CD4-positive, CD25-positive, alpha-beta regulatory T cell (primary cell): Measurements from ENCODE around the gene PALLD. TPM values are rescaled to one million over a fixed set of nuclear protein-coding genes. Genes with fewer than 3 reads are reported as not detected.

Experiments
- ATAC-seq, 2 donors: fragments of 150-1000 bp; cut with Tn5 transposase; one replicate each; pipeline ENCODE4 v1.10.0; 2021; ENCODE audit warnings: low read depth in 2 of 2, moderate number of reproducible peaks in 2 of 2, moderate library complexity in 1 of 2
- DNase-seq, 3 donors: peaks; one replicate each; pipeline versions ENCODE4 v3.0.0 to v3.0.0-alpha.2; 2012 to 2022; ENCODE audit warnings: mixed read lengths in 1 of 3
- H3K27ac ChIP-seq: one replicate; pipeline ENCODE4 v1.7.0; 2013; ENCODE audit warnings: mild to moderate bottlenecking, low read length; ENCODE audit not compliant: insufficient read depth, poor library complexity, severe bottlenecking
- H3K27me3 ChIP-seq: one replicate; pipeline ENCODE4 v1.7.0; 2013; ENCODE audit warnings: low read length; ENCODE audit not compliant: control insufficient read depth, insufficient read depth
- H3K36me3 ChIP-seq: one replicate; pipeline ENCODE4 v1.7.0; 2013; ENCODE audit warnings: mild to moderate bottlenecking, low read length, moderate library complexity; ENCODE audit not compliant: control insufficient read depth, insufficient read depth
- H3K4me1 ChIP-seq: 2 replicates; pipeline ENCODE4 v1.7.0; 2013; ENCODE audit warnings: mild to moderate bottlenecking, low read length; ENCODE audit not compliant: insufficient read depth, control insufficient read depth, poor library complexity, severe bottlenecking
- H3K4me3 ChIP-seq: one replicate; pipeline ENCODE4 v1.7.0; 2013; ENCODE audit warnings: low read depth, mild to moderate bottlenecking, low read length, moderate library complexity
- H3K9me3 ChIP-seq, 2 experiments: 1 replicate in 1 of 2; 2 replicates in 1 of 2; pipeline ENCODE4 v1.7.0; 2013; ENCODE audit warnings: low read length in 2 of 2, mild to moderate bottlenecking in 1 of 2, moderate library complexity in 1 of 2; ENCODE audit not compliant: control insufficient read depth in 2 of 2
- H3K27ac Mint-ChIP-seq, 3 donors: one replicate each; pipeline ENCODE4 v1.8.0; 2020 to 2022; ENCODE audit warnings: mild to moderate bottlenecking in 3 of 3, mixed read lengths in 3 of 3, moderate library complexity in 2 of 3
- H3K27me3 Mint-ChIP-seq: one replicate; pipeline ENCODE4 v1.8.0; 2022; ENCODE audit warnings: mild to moderate bottlenecking, mixed read lengths
- H3K36me3 Mint-ChIP-seq: one replicate; pipeline ENCODE4 v1.8.0; 2020; ENCODE audit warnings: mixed read lengths
- H3K4me1 Mint-ChIP-seq, 4 donors: one replicate each; pipeline ENCODE4 v1.8.0; 2020 to 2022; ENCODE audit warnings: mixed read lengths in 4 of 4, mild to moderate bottlenecking in 1 of 4
- H3K4me3 Mint-ChIP-seq, 4 donors: one replicate each; pipeline ENCODE4 v1.8.0; 2020 to 2022; ENCODE audit warnings: mild to moderate bottlenecking in 4 of 4, mixed read lengths in 4 of 4, moderate library complexity in 3 of 4
- H3K9me3 Mint-ChIP-seq, 7 donors: one replicate each; pipeline ENCODE4 v1.8.0; 2020 to 2022; ENCODE audit warnings: mixed read lengths in 7 of 7, mild to moderate bottlenecking in 3 of 7, moderate library complexity in 2 of 7
- polyA plus RNA-seq, 4 donors: library from polyadenylated mRNA; unstranded; fragments of 300-500 nt; fragmentation: Illumina TruSeq; gene quantifications; one replicate each; pipeline ENCODE4 v1.2.3, GENCODE V29; 2021
- total RNA-seq: library from RNA; stranded (reverse); gene quantifications from one replicate; pipeline ENCODE4 v1.2.3, GENCODE V29; 2022

Gene PALLD
- total and polyA plus RNA-seq, 5 donors from 2014 or later, result 0.37 to 1.9 (median 0.76) TPM; not detected in 1

GRCh38 chr4:168538632-168539031 lies 41.8 kb downstream of the PALLD start:
- Histone ChIP-seq H3K4me1 (no peaks in the 10 kb centered on the region), H3K27me3 (peaks cover 1% of the 10 kb centered on the region), H3K27ac (no peak overlapping the region), H3K36me3 (no peaks in the 10 kb centered on the region), H3K4me3 (no peak overlapping the region), H3K9me3 (no peaks in the 10 kb centered on the region)
- no peak overlapping the region for H3K27ac Mint-ChIP-seq
- H3K9me3 Mint-ChIP-seq, result no peaks in the 10 kb centered on the region
- no peak overlapping the region for H3K4me3 Mint-ChIP-seq
- DNase-seq (no peak), ATAC-seq (no peak)
- H3K27me3 Mint-ChIP-seq, result no peaks in the 10 kb centered on the region
- no peaks in the 10 kb centered on the region for H3K4me1 Mint-ChIP-seq
- no peaks in the 10 kb centered on the region for H3K36me3 Mint-ChIP-seq

GRCh38 chr4:168540086-168540485 lies 43.2 kb downstream of the PALLD start:
- ATAC-seq (no peak), DNase-seq (no peak)
- no peaks in the 10 kb centered on the region for H3K36me3 Mint-ChIP-seq
- no peaks in the 10 kb centered on the region for H3K4me1 Mint-ChIP-seq
- H3K9me3 Mint-ChIP-seq, result no peaks in the 10 kb centered on the region
- no peak overlapping the region for H3K4me3 ChIP-seq
- no peaks in the 10 kb centered on the region for H3K4me1 ChIP-seq
- H3K27me3 Mint-ChIP-seq, result no peaks in the 10 kb centered on the region
- H3K4me3 Mint-ChIP-seq, result no peak overlapping the region
- H3K9me3 ChIP-seq, result no peaks in the 10 kb centered on the region
- peaks cover 3% of the 10 kb centered on the region for H3K27me3 ChIP-seq
- H3K27ac ChIP-seq, result no peak overlapping the region
- no peaks in the 10 kb centered on the region for H3K36me3 ChIP-seq
- no peak overlapping the region for H3K27ac Mint-ChIP-seq

GRCh38 chr4:168540503-168541265 lies 43.8 kb downstream of the PALLD start:
- DNase-seq (no peak), ATAC-seq (no peak)
- Histone ChIP-seq H3K36me3 (no peaks in the 10 kb centered on the region), H3K4me3 (no peak overlapping the region), H3K9me3 (no peaks in the 10 kb centered on the region), H3K4me1 (no peaks in the 10 kb centered on the region), H3K27ac (no peak overlapping the region), H3K27me3 (peaks cover 3% of the 10 kb centered on the region)
- no peaks in the 10 kb centered on the region for H3K27me3 Mint-ChIP-seq
- no peak overlapping the region for H3K27ac Mint-ChIP-seq
- H3K4me3 Mint-ChIP-seq, result no peak overlapping the region
- H3K4me1 Mint-ChIP-seq, result no peaks in the 10 kb centered on the region
- H3K36me3 Mint-ChIP-seq, result no peaks in the 10 kb centered on the region
- no peaks in the 10 kb centered on the region for H3K9me3 Mint-ChIP-seq

- Histone ChIP-seq H3K27ac (no peak overlapping the region), H3K4me3 (no peak overlapping the region), H3K27me3 (peaks cover 3% of the 10 kb centered on the region), H3K36me3 (no peaks in the 10 kb centered on the region), H3K4me1 (no peaks in the 10 kb centered on the region), H3K9me3 (no peaks in the 10 kb centered on the region)
- H3K4me3 Mint-ChIP-seq, result no peak overlapping the region
- DNase-seq (no peak), ATAC-seq (no peak)
- H3K27me3 Mint-ChIP-seq, result no peaks in the 10 kb centered on the region
- no peak overlapping the region for H3K27ac Mint-ChIP-seq
- no peaks in the 10 kb centered on the region for H3K4me1 Mint-ChIP-seq
- no peaks in the 10 kb centered on the region for H3K36me3 Mint-ChIP-seq
- no peaks in the 10 kb centered on the region for H3K9me3 Mint-ChIP-seq
Measured at GRCh38 chr4:168541266-168541953, 44.6 kb downstream of the PALLD start.

GRCh38 chr4:168549143-168549542 lies 52.3 kb downstream of the PALLD start:
- no peak for DNase-seq
- H3K9me3 Mint-ChIP-seq, result no peaks in the 10 kb centered on the region
- Histone ChIP-seq H3K36me3 (no peaks in the 10 kb centered on the region), H3K4me3 (no peak overlapping the region), H3K4me1 (no peaks in the 10 kb centered on the region), H3K9me3 (no peaks in the 10 kb centered on the region), H3K27me3 (peaks cover 3% of the 10 kb centered on the region), H3K27ac (no peak overlapping the region)
- ATAC-seq, result no peak
- H3K4me1 Mint-ChIP-seq, result no peaks in the 10 kb centered on the region
- H3K27ac Mint-ChIP-seq, result no peak overlapping the region
- peaks cover 5% of the 10 kb centered on the region for H3K27me3 Mint-ChIP-seq
- no peaks in the 10 kb centered on the region for H3K36me3 Mint-ChIP-seq
- no peak overlapping the region for H3K4me3 Mint-ChIP-seq

GRCh38 chr4:168550064-168550766 lies 53.4 kb downstream of the PALLD start:
- no peak for DNase-seq
- Histone ChIP-seq H3K27me3 (no peaks in the 10 kb centered on the region), H3K4me3 (no peak overlapping the region), H3K27ac (no peak overlapping the region), H3K36me3 (no peaks in the 10 kb centered on the region), H3K4me1 (no peaks in the 10 kb centered on the region), H3K9me3 (no peaks in the 10 kb centered on the region)
- ATAC-seq, result no peak
- Mint-ChIP-seq H3K27ac (no peak overlapping the region), H3K27me3 (peaks cover 8% of the 10 kb centered on the region), H3K36me3 (no peaks in the 10 kb centered on the region), H3K9me3 (no peaks in the 10 kb centered on the region), H3K4me1 (no peaks in the 10 kb centered on the region), H3K4me3 (no peak overlapping the region)

- Mint-ChIP-seq H3K4me3 (no peak overlapping the region), H3K4me1 (no peaks in the 10 kb centered on the region), H3K27ac (no peak overlapping the region), H3K27me3 (peaks cover 8% of the 10 kb centered on the region), H3K36me3 (no peaks in the 10 kb centered on the region), H3K9me3 (no peaks in the 10 kb centered on the region)
- H3K27ac ChIP-seq, result no peak overlapping the region
- no peaks in the 10 kb centered on the region for H3K36me3 ChIP-seq
- no peak overlapping the region for H3K4me3 ChIP-seq
- H3K27me3 ChIP-seq, result no peaks in the 10 kb centered on the region
- no peaks in the 10 kb centered on the region for H3K9me3 ChIP-seq
- DNase-seq (no peak), ATAC-seq (no peak)
- H3K4me1 ChIP-seq, result no peaks in the 10 kb centered on the region
Measured at GRCh38 chr4:168551211-168551610, 54.4 kb downstream of the PALLD start.
